D341Med (cell line): ENCODE results near the gene CCBE1.
A peak's percentile ranks its signal among the peaks of the same experiment; 100 is the strongest.

Experiments used
- DNase-seq: peaks from one replicate; pipeline ENCODE4 v3.0.0; 2012; ENCODE audit warnings: low spot score

CCBE1 gene

GRCh38 chr18:59454909-59455727, 242.1 kb downstream of the CCBE1 start:
- no peak for DNase-seq

- DNase-seq = no peak
Observed at GRCh38 chr18:59453468-59453961, 243.7 kb downstream of the CCBE1 start.

GRCh38 chr18:59451963-59452362, 245.3 kb downstream of the CCBE1 start:
- DNase-seq = no peak

- DNase-seq = no peak
Observed at GRCh38 chr18:59451073-59451472, 246.2 kb downstream of the CCBE1 start.

GRCh38 chr18:59448546-59448945, 248.7 kb downstream of the CCBE1 start:
- DNase-seq = no peak

- no peak for DNase-seq
Observed at GRCh38 chr18:59446012-59446411, 251.2 kb downstream of the CCBE1 start.

- no peak for DNase-seq
Observed at GRCh38 chr18:59437851-59438569, 259.2 kb downstream of the CCBE1 start.

GRCh38 chr18:59432803-59433597, 264.2 kb downstream of the CCBE1 start:
- no peak for DNase-seq

GRCh38 chr18:59431131-59431530, 266.1 kb downstream of the CCBE1 start:
- no peak for DNase-seq

GRCh38 chr18:59429608-59430007, 267.6 kb downstream of the CCBE1 start:
- DNase-seq = peak; percentile 57

GRCh38 chr18:59428018-59428417, 269.2 kb downstream of the CCBE1 start:
- no peak for DNase-seq

- DNase-seq = no peak
Observed at GRCh38 chr18:59426855-59427254, 270.4 kb downstream of the CCBE1 start.

GRCh38 chr18:59423259-59423658, 274.0 kb downstream of the CCBE1 start:
- DNase-seq = no peak

GRCh38 chr18:59420244-59420643, 277.0 kb downstream of the CCBE1 start:
- DNase-seq = no peak

GRCh38 chr18:59419386-59419785, 277.8 kb downstream of the CCBE1 start:
- no peak for DNase-seq

GRCh38 chr18:59416818-59417217, 280.4 kb downstream of the CCBE1 start:
- DNase-seq = no peak

GRCh38 chr18:59414111-59414653, 283.0 kb downstream of the CCBE1 start:
- no peak for DNase-seq

GRCh38 chr18:59402432-59403090, 294.7 kb downstream of the CCBE1 start:
- peak; percentile 97 for DNase-seq

GRCh38 chr18:59400407-59400806, 296.8 kb downstream of the CCBE1 start:
- no peak for DNase-seq

- no peak for DNase-seq
Observed at GRCh38 chr18:59395226-59396175, 301.7 kb downstream of the CCBE1 start.
